SK-N-SH (cell line): ENCODE results near the gene PTPDC1.

ENCODE experiments used
- CTCF ChIP-seq: fragments of 200-600 bp; sonication (generic); IDR thresholded peaks from 2 replicates; pipeline ENCODE4 v1.6.1; 2017; ENCODE audit warnings: antibody characterized with exemption, mild to moderate bottlenecking, moderate library complexity
- ELF1 ChIP-seq: IDR thresholded peaks from 2 replicates; pipeline ENCODE4 v1.4.0; 2012
- EP300 ChIP-seq, 2 experiments: IDR thresholded peaks; 2 replicates each; pipeline versions ENCODE4 v1.4.0 to v1.6.1; 2012; ENCODE audit warnings: borderline replicate concordance in 1 of 2, low read depth in 1 of 2, low read length in 1 of 2
- FOXJ3 ChIP-seq: sonication (generic); formaldehyde crosslinking; IDR thresholded peaks from 2 replicates; pipeline ENCODE4 v1.5.1; 2020; ENCODE audit warnings: mild to moderate bottlenecking, missing genetic modification reagents
- IRF3 ChIP-seq: fragments of 150-350 bp; IDR thresholded peaks from 2 replicates; pipeline ENCODE4 v1.6.1; 2016; ENCODE audit warnings: mild to moderate bottlenecking, low read depth, low read length
- JUND ChIP-seq: IDR thresholded peaks from 2 replicates; pipeline ENCODE4 v1.4.0; 2012
- MAX ChIP-seq: IDR thresholded peaks from 2 replicates; pipeline ENCODE4 v1.4.0; 2012; ENCODE audit warnings: low read depth
- PBX3 ChIP-seq: IDR thresholded peaks from 2 replicates; pipeline ENCODE4; 2012
- RAD21 ChIP-seq: IDR thresholded peaks from 2 replicates; pipeline ENCODE4 v1.6.1; 2012; ENCODE audit warnings: mild to moderate bottlenecking, low read length
- REST ChIP-seq: IDR thresholded peaks from 2 replicates; pipeline ENCODE4 v1.6.1; 2012; ENCODE audit warnings: mild to moderate bottlenecking, low read depth, low read length, moderate library complexity
- SIN3A ChIP-seq: IDR thresholded peaks from 2 replicates; pipeline ENCODE4 v1.6.1; 2012; ENCODE audit warnings: low read depth, mild to moderate bottlenecking, low read length, moderate library complexity, borderline replicate concordance
- TEAD4 ChIP-seq: IDR thresholded peaks from 2 replicates; pipeline ENCODE4 v1.4.0; 2012; ENCODE audit warnings: mild to moderate bottlenecking, borderline replicate concordance; ENCODE audit not compliant: insufficient read depth

GRCh38 chr9:94061864-94062263, 22.4 kb upstream of the PTPDC1 start:
- TF ChIP-seq CTCF (no peak), ELF1 (no peak), JUND (no peak), EP300 (IDR thresholded peaks at IDR 0.05; ENCODE audit: borderline replicate concordance in 1 of 2, low read depth in 1 of 2, low read length in 1 of 2) (no peak), IRF3 (no peak), RAD21 (no peak), SIN3A (no peak), FOXJ3 (CRISPR knock-in tag) (no peak), TEAD4 (no peak), MAX (no peak), REST (no peak), PBX3 (no peak)
